ENCODE measurements around the gene CLSTN1.

Gene CLSTN1

DNA sequence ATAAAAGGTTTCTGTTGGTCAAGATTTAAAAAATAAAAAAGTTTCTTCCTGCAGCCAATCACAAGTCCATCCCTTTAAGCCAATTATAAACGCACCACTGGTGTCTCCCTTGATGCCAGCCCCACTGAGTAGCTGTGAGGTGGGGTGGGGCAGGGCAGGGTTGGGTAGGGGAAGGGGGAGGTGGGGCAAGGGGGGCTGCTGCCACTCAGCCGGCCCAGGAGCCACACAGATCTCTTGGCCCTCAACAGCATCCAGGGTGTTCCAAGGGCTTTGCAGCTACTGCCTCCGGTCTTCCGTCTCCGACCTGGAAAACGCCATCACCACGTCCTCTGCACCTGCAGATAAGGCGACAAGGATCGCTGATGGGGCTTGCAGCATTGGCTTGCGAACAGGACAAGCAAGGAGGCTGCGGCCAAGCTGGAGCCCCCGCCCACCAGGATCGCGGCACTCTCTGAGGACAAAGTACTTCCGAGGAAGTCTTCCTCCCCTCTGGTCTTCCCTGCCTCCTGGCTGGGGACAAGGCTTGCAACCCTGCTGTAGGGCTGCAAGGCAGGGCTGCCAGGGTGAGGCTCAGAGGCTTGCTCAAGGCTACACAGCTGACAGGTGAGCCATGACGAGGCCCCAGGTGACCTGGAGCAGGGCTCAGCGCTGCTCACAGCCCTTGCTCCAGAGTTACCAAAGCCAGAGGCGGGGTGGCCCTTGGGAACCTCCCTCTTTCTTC is 26.8 kb upstream of the CLSTN1 start:
- H3K79me2 ChIP-seq (ENCODE audit: insufficient read depth, low read length) = peaks cover 14% of the 10 kb centered on the region
- peak overlapping the region; percentile 90 for H3K9ac ChIP-seq (ENCODE audit: low read length)
- H2AFZ ChIP-seq (ENCODE audit: low read length) = no peak overlapping the region
- H3K36me3 ChIP-seq (ENCODE audit: insufficient read depth, low read length) = peaks cover 42% of the 10 kb centered on the region
- peak overlapping the region; percentile 70 for H3K4me3 ChIP-seq (ENCODE audit: low read depth, low read length, poor library complexity, severe bottlenecking)
- H3K27me3 ChIP-seq (ENCODE audit: insufficient read depth, low read length) = no peaks in the 10 kb centered on the region
- peaks cover 15% of the 10 kb centered on the region for H3F3A ChIP-seq (ENCODE audit: insufficient read depth, low read length)
- H4K20me1 ChIP-seq (ENCODE audit: insufficient read depth, low read length) = no peaks in the 10 kb centered on the region
- H3K4me1 ChIP-seq (ENCODE audit: insufficient read depth, low read length, severe bottlenecking) = peaks cover 66% of the 10 kb centered on the region
- H3K4me2 ChIP-seq (ENCODE audit: low read length) = peak overlapping the region; percentile 81
- H3K9me3 ChIP-seq (ENCODE audit: low read length) = peaks cover 13% of the 10 kb centered on the region
- H3K27ac ChIP-seq (ENCODE audit: low read depth, low read length, poor library complexity, severe bottlenecking) = peak overlapping the region; percentile 100
- no peak for TF ChIP-seq EZH2 (IDR thresholded peaks at IDR 0.05; ENCODE audit: borderline replicate concordance, low read length)
- TF ChIP-seq, protein P1, sequence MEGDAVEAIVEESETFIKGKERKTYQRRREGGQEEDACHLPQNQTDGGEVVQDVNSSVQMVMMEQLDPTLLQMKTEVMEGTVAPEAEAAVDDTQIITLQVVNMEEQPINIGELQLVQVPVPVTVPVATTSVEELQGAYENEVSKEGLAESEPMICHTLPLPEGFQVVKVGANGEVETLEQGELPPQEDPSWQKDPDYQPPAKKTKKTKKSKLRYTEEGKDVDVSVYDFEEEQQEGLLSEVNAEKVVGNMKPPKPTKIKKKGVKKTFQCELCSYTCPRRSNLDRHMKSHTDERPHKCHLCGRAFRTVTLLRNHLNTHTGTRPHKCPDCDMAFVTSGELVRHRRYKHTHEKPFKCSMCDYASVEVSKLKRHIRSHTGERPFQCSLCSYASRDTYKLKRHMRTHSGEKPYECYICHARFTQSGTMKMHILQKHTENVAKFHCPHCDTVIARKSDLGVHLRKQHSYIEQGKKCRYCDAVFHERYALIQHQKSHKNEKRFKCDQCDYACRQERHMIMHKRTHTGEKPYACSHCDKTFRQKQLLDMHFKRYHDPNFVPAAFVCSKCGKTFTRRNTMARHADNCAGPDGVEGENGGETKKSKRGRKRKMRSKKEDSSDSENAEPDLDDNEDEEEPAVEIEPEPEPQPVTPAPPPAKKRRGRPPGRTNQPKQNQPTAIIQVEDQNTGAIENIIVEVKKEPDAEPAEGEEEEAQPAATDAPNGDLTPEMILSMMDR (IDR thresholded peaks at IDR 0.05; ENCODE audit: low read length) = no peak
- H3K9me2 ChIP-seq (ENCODE audit: low read depth, low read length) = no peaks in the 10 kb centered on the region

DNA sequence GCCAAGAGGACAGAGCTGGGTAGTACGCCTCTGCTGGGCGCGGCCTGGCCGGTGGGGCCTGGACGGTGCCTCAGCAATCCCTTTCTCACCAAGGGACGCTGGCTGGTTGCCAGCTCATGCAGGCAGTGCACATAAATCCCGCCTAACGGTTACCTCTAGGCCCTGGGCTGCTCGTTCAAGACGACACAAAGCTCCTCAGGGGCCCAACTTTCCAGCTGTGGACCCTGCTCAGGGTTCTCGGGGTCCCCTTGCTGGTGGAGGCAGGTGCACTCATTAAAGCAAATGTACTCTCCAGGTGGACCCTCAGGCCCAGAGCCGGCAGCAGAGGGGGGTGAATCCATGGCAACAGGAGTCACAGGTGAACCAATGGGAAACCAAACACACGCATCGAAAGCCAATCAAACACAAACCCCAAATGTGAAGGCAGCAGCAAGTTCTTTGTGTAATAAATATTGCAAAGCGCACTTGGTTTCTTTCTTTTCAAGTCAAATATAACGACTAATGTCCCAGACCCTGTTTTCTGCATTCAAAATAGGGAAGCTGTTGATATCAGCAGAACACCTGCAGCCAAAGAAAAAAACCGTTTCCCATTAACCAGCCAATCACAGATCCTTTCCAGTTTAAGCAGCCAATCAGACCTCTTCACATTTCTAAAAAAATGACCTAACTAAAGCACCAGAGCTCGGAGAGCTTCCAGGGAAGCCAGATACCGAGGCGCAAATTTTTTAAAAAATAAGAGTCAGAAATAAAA is 26.1 kb upstream of the CLSTN1 start:
- Histone ChIP-seq H3K9me2 (ENCODE audit: low read depth, low read length) (no peaks in the 10 kb centered on the region), H3F3A (ENCODE audit: insufficient read depth, low read length) (peaks cover 15% of the 10 kb centered on the region), H2AFZ (ENCODE audit: low read length) (no peak overlapping the region), H4K20me1 (ENCODE audit: insufficient read depth, low read length) (no peaks in the 10 kb centered on the region), H3K9me3 (ENCODE audit: low read length) (peaks cover 13% of the 10 kb centered on the region), H3K36me3 (ENCODE audit: insufficient read depth, low read length) (peaks cover 34% of the 10 kb centered on the region), H3K4me3 (ENCODE audit: low read depth, low read length, poor library complexity, severe bottlenecking) (peak overlapping the region; percentile 70), H3K27me3 (ENCODE audit: insufficient read depth, low read length) (no peaks in the 10 kb centered on the region), H3K79me2 (ENCODE audit: insufficient read depth, low read length) (peaks cover 14% of the 10 kb centered on the region), H3K4me1 (ENCODE audit: insufficient read depth, low read length, severe bottlenecking) (peaks cover 73% of the 10 kb centered on the region), H3K27ac (ENCODE audit: low read depth, low read length, poor library complexity, severe bottlenecking) (peak overlapping the region; percentile 100), H3K9ac (ENCODE audit: low read length) (peak overlapping the region; percentile 94), H3K4me2 (ENCODE audit: low read length) (peak overlapping the region; percentile 81)
- no peak for TF ChIP-seq EZH2 (IDR thresholded peaks at IDR 0.05; ENCODE audit: borderline replicate concordance, low read length)
- TF ChIP-seq, protein P1 (IDR thresholded peaks at IDR 0.05; ENCODE audit: low read length) = no peak

DNA sequence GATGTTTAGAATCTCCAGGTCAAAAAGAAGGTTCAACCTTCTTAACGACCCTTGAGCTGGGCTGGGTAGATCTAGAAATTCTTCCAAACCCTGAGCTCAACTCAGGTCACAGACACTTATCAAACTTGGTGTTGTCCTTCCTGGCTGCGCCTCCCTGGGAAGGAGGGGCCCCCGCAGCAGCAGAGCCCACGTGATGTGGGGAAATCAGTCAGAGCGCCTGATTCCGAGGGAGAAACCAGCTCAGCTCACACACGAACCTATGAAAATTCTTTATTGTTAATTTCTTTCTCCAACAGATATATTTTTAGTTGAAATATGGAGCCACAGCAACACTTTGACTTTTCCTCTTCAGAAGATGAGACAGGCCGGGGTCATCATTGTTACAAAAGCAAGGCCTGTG is 24.3 kb upstream of the CLSTN1 start:
- no peak overlapping the region for H2AFZ ChIP-seq (ENCODE audit: low read length)
- peak overlapping the region; percentile 70 for H3K4me3 ChIP-seq (ENCODE audit: low read depth, low read length, poor library complexity, severe bottlenecking)
- no peaks in the 10 kb centered on the region for H3K27me3 ChIP-seq (ENCODE audit: insufficient read depth, low read length)
- peak overlapping the region; percentile 81 for H3K4me2 ChIP-seq (ENCODE audit: low read length)
- peaks cover 15% of the 10 kb centered on the region for H3F3A ChIP-seq (ENCODE audit: insufficient read depth, low read length)
- peak overlapping the region; percentile 94 for H3K9ac ChIP-seq (ENCODE audit: low read length)
- no peak for TF ChIP-seq EZH2 (IDR thresholded peaks at IDR 0.05; ENCODE audit: borderline replicate concordance, low read length)
- TF ChIP-seq, protein P1 (IDR thresholded peaks at IDR 0.05; ENCODE audit: low read length) = no peak
- H3K9me3 ChIP-seq (ENCODE audit: low read length) = peaks cover 4% of the 10 kb centered on the region
- no peaks in the 10 kb centered on the region for H3K9me2 ChIP-seq (ENCODE audit: low read depth, low read length)
- no peaks in the 10 kb centered on the region for H4K20me1 ChIP-seq (ENCODE audit: insufficient read depth, low read length)
- H3K4me1 ChIP-seq (ENCODE audit: insufficient read depth, low read length, severe bottlenecking) = peaks cover 86% of the 10 kb centered on the region
- peaks cover 14% of the 10 kb centered on the region for H3K79me2 ChIP-seq (ENCODE audit: insufficient read depth, low read length)
- peaks cover 16% of the 10 kb centered on the region for H3K36me3 ChIP-seq (ENCODE audit: insufficient read depth, low read length)
- H3K27ac ChIP-seq (ENCODE audit: low read depth, low read length, poor library complexity, severe bottlenecking) = peak overlapping the region; percentile 100

Data from OCI-LY1 (cell line).